Keratinocyte (primary cell): Measurements from ENCODE around the gene SARS1. TPM values are rescaled to one million over a fixed set of nuclear protein-coding genes. Genes with fewer than 3 reads are reported as not detected.
"Not testable (repeated sequence)": the region's sequence is repeated elsewhere in the genome, so short reads cannot be mapped to it uniquely, and the experiment has no call there.

Source experiments
- DNase-seq: peaks from one replicate; pipeline ENCODE4 v3.0.0-alpha.2; 2011; ENCODE audit warnings: low read depth, missing footprints, low spot score
- FAIRE-seq: peaks from 2 replicates; lab custom pipeline; 2011; peaks lifted over from hg19 to GRCh38; lab: Jason Lieb, UNC
- H2AFZ ChIP-seq: 2 replicates; pipeline ENCODE4 v1.6.0; 2012; ENCODE audit warnings: low read length, control low read depth, inconsistent platforms; ENCODE audit not compliant: control insufficient read depth
- H3K27ac ChIP-seq: 2 replicates; pipeline ENCODE4 v1.5.1; 2011; ENCODE audit warnings: low read length; ENCODE audit not compliant: control insufficient read depth, insufficient read depth
- H3K27me3 ChIP-seq: 3 replicates; pipeline ENCODE4 v1.6.0; 2011; ENCODE audit warnings: low read length; ENCODE audit not compliant: control insufficient read depth, insufficient read depth; ENCODE audit errors: extremely low read depth
- H3K36me3 ChIP-seq, 2 experiments: 2 replicates in 1 of 2; 3 replicates in 1 of 2; pipeline ENCODE4 v1.5.1; 2011; ENCODE audit warnings: low read length in 2 of 2, mild to moderate bottlenecking in 1 of 2; ENCODE audit not compliant: control insufficient read depth in 2 of 2, insufficient read depth in 2 of 2; ENCODE audit errors: extremely low read depth in 1 of 2
- H3K4me1 ChIP-seq: 3 replicates; pipeline ENCODE4 v1.5.1; 2011; ENCODE audit warnings: low read length; ENCODE audit not compliant: control insufficient read depth, insufficient read depth; ENCODE audit errors: extremely low read depth
- H3K4me2 ChIP-seq: 3 replicates; pipeline ENCODE4 v1.6.0; 2011; ENCODE audit warnings: low read depth, low read length; ENCODE audit not compliant: control insufficient read depth, insufficient read depth; ENCODE audit errors: extremely low read depth
- H3K4me3 ChIP-seq, 3 experiments: fragments of 200-600 bp in 1 of 3; sonication (generic) in 1 of 3; 2 replicates in 2 of 3; 3 replicates in 1 of 3; pipeline ENCODE4 v1.5.1; 2011 to 2016; ENCODE audit warnings: low read length in 3 of 3, mild to moderate bottlenecking in 3 of 3, control low read depth in 2 of 3, inconsistent platforms in 1 of 3, low read depth in 1 of 3, mixed read lengths in 1 of 3, mixed run types in 1 of 3, moderate library complexity in 1 of 3; ENCODE audit not compliant: control insufficient read depth in 2 of 3, insufficient read depth in 2 of 3; ENCODE audit errors: extremely low read depth in 1 of 3
- H3K79me2 ChIP-seq: 2 replicates; pipeline ENCODE4 v1.6.0; 2012; ENCODE audit warnings: low read length; ENCODE audit not compliant: control insufficient read depth, insufficient read depth
- H3K9ac ChIP-seq: 3 replicates; pipeline ENCODE4 v1.6.0; 2011; ENCODE audit warnings: low read length; ENCODE audit not compliant: control insufficient read depth, insufficient read depth; ENCODE audit errors: extremely low read depth
- H3K9me1 ChIP-seq: 3 replicates; pipeline ENCODE4 v1.6.0; 2011; ENCODE audit warnings: low read length; ENCODE audit not compliant: control insufficient read depth, insufficient read depth; ENCODE audit errors: extremely low read depth
- H3K9me3 ChIP-seq: 2 replicates; pipeline ENCODE4 v1.5.1; 2012; ENCODE audit warnings: low read depth, low read length; ENCODE audit not compliant: control insufficient read depth
- H4K20me1 ChIP-seq: 3 replicates; pipeline ENCODE4 v1.6.0; 2011; ENCODE audit warnings: low read length; ENCODE audit not compliant: control insufficient read depth, insufficient read depth; ENCODE audit errors: extremely low read depth
- EZH2 ChIP-seq: IDR thresholded peaks from one replicate; pipeline ENCODE4 v1.6.1; 2012; ENCODE audit warnings: inconsistent platforms, mild to moderate bottlenecking, low read length, moderate library complexity
- dilution Hi-C: fragments of 300-500 bp; cut with MboI; formaldehyde crosslinking; loops from one replicate; pipeline ENCODE4 v1.7.0; 2020; ENCODE audit warnings: low sequenced_read_pairs; ENCODE audit not compliant: extremely low pct_ligation_motif_present
- polyA plus RNA-seq, 5 experiments: library from polyadenylated mRNA; depleted of rRNA in 3 of 5; stranded (reverse) in 3 of 5; stranded (forward) in 1 of 5; unstranded in 1 of 5; fragments of >200 nt; gene quantifications; 1 replicate in 1 of 5; 2 replicates in 3 of 5; 3 replicates in 1 of 5; pipeline versions ENCODE4 v1.2.1 to v1.2.3, GENCODE V29; 2011 to 2012; ENCODE audit warnings: missing spikeins in 2 of 5, low read depth in 1 of 5, low replicate concordance in 1 of 5
- TF ChIP-seq, protein P1 (sequence below), 3 experiments: IDR thresholded peaks in 1 of 3; conservative IDR thresholded peaks in 1 of 3; optimal IDR thresholded peaks in 1 of 3; 2 replicates in 2 of 3; 3 replicates in 1 of 3; pipeline versions ENCODE3 to v1.5.1; 2011; ENCODE audit warnings: low read length in 3 of 3, mild to moderate bottlenecking in 3 of 3, moderate library complexity in 2 of 3, control low read depth in 1 of 3, inconsistent platforms in 1 of 3; ENCODE audit not compliant: insufficient read depth in 2 of 3; ENCODE audit errors: extremely low read depth in 1 of 3

The SARS1 gene
- polyA plus RNA-seq, 1 donor (not counting 4 experiments of a cell fraction or from before 2014, with no cell fraction given): 203 TPM

DNA sequence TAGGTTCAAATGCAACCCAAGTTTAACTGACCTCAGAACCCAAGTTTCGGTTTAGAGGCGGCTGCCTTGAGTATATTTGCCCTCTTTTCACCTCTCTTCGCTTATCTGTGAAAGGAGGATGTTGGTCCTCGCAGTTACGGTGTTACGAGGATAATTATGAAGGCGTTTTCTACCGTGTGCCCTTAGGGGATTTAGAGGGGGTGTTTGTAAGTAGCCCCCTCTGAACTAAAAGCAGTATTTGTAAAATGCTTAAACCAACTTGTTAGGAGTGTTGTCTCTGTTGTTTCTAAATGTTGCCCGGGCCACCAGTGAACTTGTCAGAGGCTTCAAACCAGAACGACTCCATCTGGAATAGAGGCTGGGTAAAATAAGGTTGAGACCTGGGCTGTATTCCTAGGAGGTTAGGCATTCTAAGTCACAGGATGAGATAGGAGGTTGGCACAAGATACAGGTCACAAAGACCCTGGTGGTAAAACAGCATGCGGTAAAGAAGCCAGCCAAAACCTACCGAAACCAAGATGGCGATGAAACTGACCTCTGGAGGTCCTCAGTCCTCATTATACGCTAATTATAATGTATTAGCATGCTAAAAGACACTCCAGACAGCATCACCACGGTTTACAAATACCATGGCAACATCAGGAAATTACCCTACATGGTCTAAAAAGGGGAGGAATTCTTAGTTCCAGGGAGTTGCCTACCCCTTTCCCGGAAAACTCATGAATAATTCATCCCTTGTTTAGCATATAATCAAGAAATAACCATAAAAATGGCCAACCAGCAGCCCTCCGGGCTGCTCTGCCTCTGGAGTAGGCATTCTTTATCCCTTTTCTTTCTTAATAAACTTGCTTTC lies 70.3 kb downstream of the SARS1 start:
- Histone ChIP-seq H3K9ac (peak overlapping the region; percentile 49), H2AFZ (peak overlapping the region; percentile 56)
- dilution Hi-C loops: no loop called here

DNA sequence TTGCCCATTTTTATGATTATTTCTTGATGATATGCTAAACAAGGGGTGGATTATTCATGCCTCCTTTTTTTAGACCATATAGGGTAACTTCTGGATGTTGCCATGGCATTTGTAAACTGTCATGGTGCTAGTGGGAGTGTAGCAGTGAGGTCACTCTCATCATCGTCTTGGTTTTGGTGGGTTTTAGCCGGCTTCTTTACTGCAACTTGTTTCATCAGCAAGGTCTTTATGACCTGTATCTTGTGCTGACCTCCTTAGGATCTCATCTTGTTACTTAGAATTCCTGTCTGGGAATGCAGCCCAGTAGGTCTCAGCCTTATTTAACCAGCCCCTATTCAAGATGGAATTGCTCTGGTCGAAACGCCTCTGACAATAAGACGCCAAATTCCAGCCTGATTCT lies 73.0 kb downstream of the SARS1 start:
- H3K9me1 ChIP-seq, H3K9me3 ChIP-seq, dilution Hi-C loops, H3K27ac ChIP-seq, H4K20me1 ChIP-seq, H3K36me3 ChIP-seq, DNase-seq, H2AFZ ChIP-seq, FAIRE-seq, H3K4me2 ChIP-seq, H3K9ac ChIP-seq, H3K27me3 ChIP-seq, H3K4me3 ChIP-seq: not testable (repeated sequence)
- Histone ChIP-seq H3K4me1 (peaks cover 19% of the 10 kb centered on the region), H3K79me2 (peaks cover 11% of the 10 kb centered on the region)

More for the DNA sequence above, 70.3 kb downstream of the SARS1 start:
- no peaks in the 10 kb centered on the region for H3K9me1 ChIP-seq
- peaks cover 19% of the 10 kb centered on the region for H3K79me2 ChIP-seq
- peaks cover 0 to 9% of the 10 kb centered on the region in 2 experiments for H3K36me3 ChIP-seq
- H3K9me3 ChIP-seq: no peaks in the 10 kb centered on the region
- H4K20me1 ChIP-seq: no peaks in the 10 kb centered on the region
- H3K4me3 ChIP-seq: peak overlapping the region; percentile 64 to 94 (median 65)
- H3K27ac ChIP-seq: peak overlapping the region; percentile 38
- no peaks in the 10 kb centered on the region for H3K27me3 ChIP-seq
- TF ChIP-seq EZH2: no peak
- TF ChIP-seq, protein P1, sequence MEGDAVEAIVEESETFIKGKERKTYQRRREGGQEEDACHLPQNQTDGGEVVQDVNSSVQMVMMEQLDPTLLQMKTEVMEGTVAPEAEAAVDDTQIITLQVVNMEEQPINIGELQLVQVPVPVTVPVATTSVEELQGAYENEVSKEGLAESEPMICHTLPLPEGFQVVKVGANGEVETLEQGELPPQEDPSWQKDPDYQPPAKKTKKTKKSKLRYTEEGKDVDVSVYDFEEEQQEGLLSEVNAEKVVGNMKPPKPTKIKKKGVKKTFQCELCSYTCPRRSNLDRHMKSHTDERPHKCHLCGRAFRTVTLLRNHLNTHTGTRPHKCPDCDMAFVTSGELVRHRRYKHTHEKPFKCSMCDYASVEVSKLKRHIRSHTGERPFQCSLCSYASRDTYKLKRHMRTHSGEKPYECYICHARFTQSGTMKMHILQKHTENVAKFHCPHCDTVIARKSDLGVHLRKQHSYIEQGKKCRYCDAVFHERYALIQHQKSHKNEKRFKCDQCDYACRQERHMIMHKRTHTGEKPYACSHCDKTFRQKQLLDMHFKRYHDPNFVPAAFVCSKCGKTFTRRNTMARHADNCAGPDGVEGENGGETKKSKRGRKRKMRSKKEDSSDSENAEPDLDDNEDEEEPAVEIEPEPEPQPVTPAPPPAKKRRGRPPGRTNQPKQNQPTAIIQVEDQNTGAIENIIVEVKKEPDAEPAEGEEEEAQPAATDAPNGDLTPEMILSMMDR (optimal IDR thresholded peaks at IDR 0.05 in 1 of 3, IDR thresholded peaks at IDR 0.05 in 1 of 3, conservative IDR thresholded peaks at IDR 0.05 in 1 of 3; ENCODE audit: extremely low read depth in 1 of 3, insufficient read depth in 2 of 3, low read length in 3 of 3): no peak
- FAIRE-seq: no peak
- peak overlapping the region; percentile 77 for H3K4me2 ChIP-seq
- peaks cover 24% of the 10 kb centered on the region for H3K4me1 ChIP-seq
- no peak for DNase-seq

Other genes with a start within 250 kb of the SARS1 start
- gene WDR47, start 171.8 kb upstream of the SARS1 start, polyA plus RNA-seq: 32.8 to 54.7 TPM (median 54.2 TPM) in 3 replicates
- gene TAF13, start 137.9 kb upstream of the SARS1 start, polyA plus RNA-seq: 73.6 to 151 TPM (median 89.7 TPM) in 3 replicates
- 13.6 to 15.9 TPM (median 15.7 TPM) in 3 replicates for gene TMEM167B, start 123.2 kb upstream of the SARS1 start, polyA plus RNA-seq
- gene ELAPOR1, start 99.8 kb upstream of the SARS1 start, polyA plus RNA-seq: 0.21 to 0.36 TPM (median 0.24 TPM) in 3 replicates
- 7.3 to 13.7 TPM (median 12.6 TPM) in 3 replicates for gene CELSR2, start 35.6 kb downstream of the SARS1 start, polyA plus RNA-seq
- 2.9 to 10.2 TPM (median 9.4 TPM) in 3 replicates for gene PSRC1, start 69.2 kb downstream of the SARS1 start, polyA plus RNA-seq
- gene MYBPHL, start 93.1 kb downstream of the SARS1 start, polyA plus RNA-seq: 0.68 to 1.1 TPM (median 0.85 TPM) in 3 replicates
- gene SORT1, start 184.0 kb downstream of the SARS1 start, polyA plus RNA-seq: 1.3 to 2.8 TPM (median 1.6 TPM) in 3 replicates
- gene PSMA5, start 212.5 kb downstream of the SARS1 start, polyA plus RNA-seq: 111 to 150 TPM (median 131 TPM) in 3 replicates